ENCODE measurements around the gene MACROD2. TPM values are rescaled to one million over a fixed set of nuclear protein-coding genes. Genes with fewer than 3 reads are reported as not detected.

Gene MACROD2
- total RNA-seq, 4 donors from 2014 or later = 4.6 to 33.0 (median 8.3) TPM

DNA sequence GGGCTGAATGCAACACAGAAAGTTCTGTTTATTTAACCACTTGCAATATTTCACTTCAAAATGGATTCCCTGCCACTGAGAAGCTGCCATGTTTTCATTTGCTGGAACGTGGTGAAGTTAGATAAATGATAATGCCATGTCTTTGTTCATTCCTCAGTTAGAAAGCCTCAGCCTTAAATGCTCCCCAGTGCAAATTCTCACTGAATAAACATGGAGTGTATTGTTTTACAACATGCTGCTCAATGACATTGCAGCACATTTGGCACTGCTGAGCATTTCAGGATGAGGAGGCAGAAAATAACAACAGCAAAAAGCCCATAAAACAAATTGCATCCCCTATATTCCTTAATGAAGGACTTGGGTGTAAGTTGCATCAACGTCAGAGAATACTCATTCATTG lies 1255.9 kb downstream of the MACROD2 start:
- intact Hi-C loops (cut with DNase I; ENCODE audit: low total_unique reads) (no loop called here), in situ Hi-C loops (cut with MboI; ENCODE audit: low pct_ligation_motif_present in 1 of 4, low pct_unique_long_range_greater_than_20kb in 1 of 4, low sequenced_read_pairs in 3 of 4) (no loop called here)
- Histone ChIP-seq H3K4me3 (no peak overlapping the region), H3K4me1 (peaks cover 0 to 4% (median 0%) of the 10 kb centered on the region in 4 donors), H3K9me3 (no peaks in the 10 kb centered on the region), H3K36me3 (no peaks in the 10 kb centered on the region), H3K27me3 (no peaks in the 10 kb centered on the region), H3K27ac (no peak overlapping the region)
- WGBS, 2 donors (ENCODE audit: low coverage in 1 of 2) = 21 to 28% methylated on average over 2 of the region's 2 CpGs
- TF ChIP-seq CTCF (IDR thresholded peaks at IDR 0.05) (no peak), POLR2AphosphoS5 (IDR thresholded peaks at IDR 0.05) (no peak), POLR2A (IDR thresholded peaks at IDR 0.05) (no peak), EP300 (IDR thresholded peaks at IDR 0.05; ENCODE audit: low read depth) (no peak)
- DNase-seq = no peak

GRCh38 chr20:15252304-15252703 lies 1257.0 kb downstream of the MACROD2 start:
- Histone ChIP-seq H3K9me3 (no peaks in the 10 kb centered on the region), H3K27me3 (no peaks in the 10 kb centered on the region), H3K27ac (no peak overlapping the region), H3K36me3 (no peaks in the 10 kb centered on the region), H3K4me3 (no peak overlapping the region), H3K4me1 (peaks cover 0 to 4% (median 0%) of the 10 kb centered on the region in 4 donors)
- TF ChIP-seq POLR2AphosphoS5 (IDR thresholded peaks at IDR 0.05) (no peak), CTCF (IDR thresholded peaks at IDR 0.05) (no peak), POLR2A (IDR thresholded peaks at IDR 0.05) (no peak), EP300 (IDR thresholded peaks at IDR 0.05; ENCODE audit: low read depth) (no peak)
- no peak for DNase-seq
- WGBS, 2 donors (ENCODE audit: low coverage in 1 of 2) = 80% methylated on average over 1 to 2 of the region's 2 CpGs
- in situ Hi-C loops (cut with MboI; ENCODE audit: low pct_ligation_motif_present in 1 of 4, low pct_unique_long_range_greater_than_20kb in 1 of 4, low sequenced_read_pairs in 3 of 4) (no loop called here), intact Hi-C loops (cut with DNase I; ENCODE audit: low total_unique reads) (no loop called here)

DNA sequence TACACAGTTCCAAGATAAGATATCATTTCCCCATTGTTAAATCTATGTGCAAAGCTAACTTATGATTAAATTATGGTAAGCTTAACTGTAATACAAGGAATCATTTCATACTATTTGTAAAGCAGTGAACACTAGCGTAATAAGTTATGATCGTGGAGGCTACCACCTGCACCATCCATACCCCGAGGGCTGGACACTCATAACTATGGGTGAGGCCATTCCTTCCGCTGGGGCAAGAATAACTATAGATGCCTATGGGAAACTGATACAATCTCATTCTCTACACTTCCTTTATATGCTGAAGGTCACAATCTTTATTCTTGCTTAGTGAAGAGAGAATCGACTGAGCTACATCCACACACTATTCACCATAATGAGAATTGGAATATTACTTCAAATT lies 1258.1 kb downstream of the MACROD2 start:
- TF ChIP-seq POLR2A (IDR thresholded peaks at IDR 0.05) (no peak), CTCF (IDR thresholded peaks at IDR 0.05) (no peak), EP300 (IDR thresholded peaks at IDR 0.05; ENCODE audit: low read depth) (no peak), POLR2AphosphoS5 (IDR thresholded peaks at IDR 0.05) (no peak)
- WGBS, 2 donors (ENCODE audit: low coverage in 1 of 2) = 93 to 98% methylated on average over 5 of the region's 5 CpGs
- Histone ChIP-seq H3K36me3 (no peaks in the 10 kb centered on the region), H3K4me3 (no peak overlapping the region), H3K27ac (no peak overlapping the region), H3K9me3 (no peaks in the 10 kb centered on the region), H3K27me3 (no peaks in the 10 kb centered on the region), H3K4me1 (peaks cover 0 to 4% (median 0%) of the 10 kb centered on the region in 4 donors)
- intact Hi-C loops (cut with DNase I; ENCODE audit: low total_unique reads) (no loop called here), in situ Hi-C loops (cut with MboI; ENCODE audit: low pct_ligation_motif_present in 1 of 4, low pct_unique_long_range_greater_than_20kb in 1 of 4, low sequenced_read_pairs in 3 of 4) (no loop called here)
- DNase-seq = no peak

GRCh38 chr20:15256676-15257568 lies 1261.6 kb downstream of the MACROD2 start:
- intact Hi-C loops (cut with DNase I; ENCODE audit: low total_unique reads) (no loop called here), in situ Hi-C loops (cut with MboI; ENCODE audit: low pct_ligation_motif_present in 1 of 4, low pct_unique_long_range_greater_than_20kb in 1 of 4, low sequenced_read_pairs in 3 of 4) (no loop called here)
- Histone ChIP-seq H3K4me1 (no peaks in the 10 kb centered on the region), H3K4me3 (no peak overlapping the region), H3K36me3 (no peaks in the 10 kb centered on the region), H3K27ac (no peak overlapping the region), H3K27me3 (no peaks in the 10 kb centered on the region), H3K9me3 (no peaks in the 10 kb centered on the region)
- TF ChIP-seq POLR2AphosphoS5 (IDR thresholded peaks at IDR 0.05) = no peak
- TF ChIP-seq CTCF (IDR thresholded peaks at IDR 0.05) = no peak
- no peak for TF ChIP-seq EP300 (IDR thresholded peaks at IDR 0.05; ENCODE audit: low read depth)
- no peak for TF ChIP-seq POLR2A (IDR thresholded peaks at IDR 0.05)
- 51 to 65% methylated on average over 6 of the region's 6 CpGs for WGBS, 2 donors (ENCODE audit: low coverage in 1 of 2)
- DNase-seq = no peak
